D721Med (cell line): ENCODE measurements around the gene POLDIP3.
A peak's percentile ranks its signal among the peaks of the same experiment; 100 is the strongest.

Source experiments
- DNase-seq: peaks from one replicate; pipeline ENCODE4 v3.0.0; 2011; ENCODE audit warnings: low spot score; ENCODE audit not compliant: insufficient read length
- FAIRE-seq: peaks from 2 replicates; lab custom pipeline; 2011; peaks lifted over from hg19 to GRCh38; lab: Jason Lieb, UNC
- CTCF ChIP-seq: IDR thresholded peaks from 2 replicates; pipeline ENCODE4 v1.5.1; 2012; ENCODE audit warnings: mild to moderate bottlenecking, control low read depth; ENCODE audit not compliant: insufficient read depth; ENCODE audit errors: missing control alignments

Gene POLDIP3

GRCh38 chr22:42637555-42637954 is 22.9 kb upstream of the POLDIP3 start:
- DNase-seq: no peak
- no peak for FAIRE-seq
- no peak for TF ChIP-seq CTCF

GRCh38 chr22:42636506-42636905 is 21.8 kb upstream of the POLDIP3 start:
- FAIRE-seq (no peak), DNase-seq (no peak)
- TF ChIP-seq CTCF: no peak

GRCh38 chr22:42635531-42635930 is 20.8 kb upstream of the POLDIP3 start:
- TF ChIP-seq CTCF: no peak
- DNase-seq (no peak), FAIRE-seq (no peak)

GRCh38 chr22:42633013-42633412 is 18.3 kb upstream of the POLDIP3 start:
- no peak for FAIRE-seq

GRCh38 chr22:42632096-42632495 is 17.4 kb upstream of the POLDIP3 start:
- FAIRE-seq (no peak), DNase-seq (no peak)
- TF ChIP-seq CTCF: peak; percentile 5

More at GRCh38 chr22:42633013-42633412, 18.3 kb upstream of the POLDIP3 start:
- no peak for DNase-seq
- TF ChIP-seq CTCF: no peak

GRCh38 chr22:42630901-42631602 is 16.4 kb upstream of the POLDIP3 start:
- FAIRE-seq (no peak), DNase-seq (no peak)
- no peak for TF ChIP-seq CTCF

- no peak for FAIRE-seq
- DNase-seq: no peak
- TF ChIP-seq CTCF: no peak
Observed at GRCh38 chr22:42630211-42630610, 15.5 kb upstream of the POLDIP3 start.
